DND-41 (cell line): ENCODE measurements around the gene MYH9.
A peak's percentile ranks its signal among the peaks of the same experiment; 100 is the strongest.

Experiments
- ATAC-seq: fragments of 200-7000 bp; cut with Tn5 transposase; 3 replicates; pipeline ENCODE4 v1.9.1; 2021; ENCODE audit warnings: low read depth; ENCODE audit not compliant: insufficient read depth
- DNase-seq: peaks from one replicate; pipeline ENCODE4 v3.0.0-alpha.2; 2020
- H2AFZ ChIP-seq: 2 replicates; pipeline ENCODE4 v1.6.0; 2012; ENCODE audit warnings: low read depth, low read length
- H3K27ac ChIP-seq: 2 replicates; pipeline ENCODE4 v1.5.1; 2012; ENCODE audit warnings: low read length, inconsistent platforms
- H3K27me3 ChIP-seq: fragments of 200-600 bp; sonication (generic); 2 replicates; pipeline ENCODE4 v1.6.0; 2012; ENCODE audit warnings: low read length, mild to moderate bottlenecking, inconsistent platforms; ENCODE audit not compliant: insufficient read depth, poor library complexity
- H3K36me3 ChIP-seq: 2 replicates; pipeline ENCODE4 v1.5.1; 2012; ENCODE audit warnings: low read length, inconsistent platforms; ENCODE audit not compliant: insufficient read depth
- H3K4me1 ChIP-seq: 2 replicates; pipeline ENCODE4 v1.5.1; 2012; ENCODE audit warnings: mild to moderate bottlenecking, low read length; ENCODE audit not compliant: insufficient read depth
- H3K4me2 ChIP-seq: 2 replicates; pipeline ENCODE4 v1.6.0; 2012; ENCODE audit warnings: mild to moderate bottlenecking, moderate library complexity, low read length, inconsistent platforms; ENCODE audit not compliant: insufficient read depth
- H3K4me3 ChIP-seq, 2 experiments: fragments of 200-600 bp in 1 of 2; shearing (Covaris generic) in 1 of 2; 2 replicates each; pipeline ENCODE4 v1.5.1; 2012 to 2016; ENCODE audit warnings: inconsistent platforms in 2 of 2, low read length in 2 of 2, mild to moderate bottlenecking in 2 of 2, low read depth in 1 of 2, moderate library complexity in 1 of 2
- H3K79me2 ChIP-seq: 2 replicates; pipeline ENCODE4 v1.6.0; 2012; ENCODE audit warnings: low read length, inconsistent platforms; ENCODE audit not compliant: insufficient read depth
- H3K9ac ChIP-seq: 2 replicates; pipeline ENCODE4 v1.6.0; 2012; ENCODE audit warnings: low read depth, mild to moderate bottlenecking, inconsistent platforms, low read length, moderate library complexity
- H3K9me3 ChIP-seq: 2 replicates; pipeline ENCODE4 v1.5.1; 2012; ENCODE audit warnings: low read length, moderate library complexity, mild to moderate bottlenecking, inconsistent platforms; ENCODE audit not compliant: insufficient read depth, severe bottlenecking
- H4K20me1 ChIP-seq: 2 replicates; pipeline ENCODE4 v1.6.0; 2012; ENCODE audit warnings: low read length; ENCODE audit not compliant: insufficient read depth
- EZH2 ChIP-seq: IDR thresholded peaks from 3 replicates; pipeline ENCODE4 v1.6.1; 2012; ENCODE audit warnings: borderline replicate concordance, low read depth, mild to moderate bottlenecking, moderate library complexity, low read length, inconsistent platforms; ENCODE audit not compliant: severe bottlenecking
- TF ChIP-seq, protein P1 (sequence below): IDR thresholded peaks from 2 replicates; pipeline ENCODE4 v1.5.1; 2012; ENCODE audit warnings: borderline replicate concordance, low read length, moderate library complexity, mild to moderate bottlenecking; ENCODE audit not compliant: poor library complexity, severe bottlenecking; ENCODE audit errors: extremely low read depth

The MYH9 gene

GRCh38 chr22:36328635-36329253 lies 59.0 kb downstream of the MYH9 start:
- Histone ChIP-seq H3K4me1 (peaks cover 56% of the 10 kb centered on the region), H3K27ac (peak overlapping the region; percentile 91), H3K79me2 (peaks cover 71% of the 10 kb centered on the region), H3K36me3 (peaks cover 90% of the 10 kb centered on the region), H3K4me3 (peak overlapping the region in 1 of 2 experiments; percentile 12; a peak in 1 of 4 replicates), H2AFZ (no peak overlapping the region), H3K4me2 (peak overlapping the region; percentile 49; the same call in 1 of the 2 replicates), H3K9ac (peak overlapping the region; percentile 44; the same call in 1 of the 2 replicates), H3K9me3 (no peaks in the 10 kb centered on the region), H3K27me3 (no peaks in the 10 kb centered on the region), H4K20me1 (peaks cover 38% of the 10 kb centered on the region)
- no peak for TF ChIP-seq EZH2
- no peak for ATAC-seq
- no peak for DNase-seq

DNA sequence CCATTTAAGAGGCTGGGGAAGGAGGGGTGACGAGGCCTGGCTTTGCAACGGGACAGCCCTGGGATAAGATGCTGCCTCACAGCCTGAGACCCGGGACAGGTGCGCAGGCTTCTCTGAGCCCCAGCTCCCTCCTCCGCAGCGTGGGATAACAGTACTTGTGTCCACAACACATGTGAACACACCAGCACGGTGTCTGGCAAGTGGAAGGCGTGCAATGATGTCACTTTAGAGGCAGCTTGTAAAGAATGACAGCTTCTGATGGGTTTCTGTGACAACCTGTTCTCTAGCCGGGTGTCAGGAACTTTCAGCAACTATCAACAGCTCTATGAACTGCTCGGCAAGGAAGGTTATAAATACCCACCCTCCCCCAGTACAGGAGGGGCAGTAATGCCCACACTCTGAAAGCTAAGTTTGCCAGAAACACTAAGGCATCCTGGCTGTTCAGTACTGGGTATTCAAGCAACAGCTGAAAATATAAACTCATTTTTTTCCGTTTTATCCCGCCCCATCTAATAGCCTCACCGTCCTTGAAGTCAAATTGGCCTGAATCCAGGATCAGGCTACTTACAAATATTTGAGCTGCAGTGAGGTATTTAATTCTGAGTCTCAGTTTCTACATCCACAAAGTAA lies 59.7 kb downstream of the MYH9 start:
- H3K4me1 ChIP-seq: peaks cover 49% of the 10 kb centered on the region
- peaks cover 90% of the 10 kb centered on the region for H3K36me3 ChIP-seq
- H3K79me2 ChIP-seq: peaks cover 65% of the 10 kb centered on the region
- no peak overlapping the region for H3K4me2 ChIP-seq
- DNase-seq (no peak), ATAC-seq (no peak)
- TF ChIP-seq, protein P1, sequence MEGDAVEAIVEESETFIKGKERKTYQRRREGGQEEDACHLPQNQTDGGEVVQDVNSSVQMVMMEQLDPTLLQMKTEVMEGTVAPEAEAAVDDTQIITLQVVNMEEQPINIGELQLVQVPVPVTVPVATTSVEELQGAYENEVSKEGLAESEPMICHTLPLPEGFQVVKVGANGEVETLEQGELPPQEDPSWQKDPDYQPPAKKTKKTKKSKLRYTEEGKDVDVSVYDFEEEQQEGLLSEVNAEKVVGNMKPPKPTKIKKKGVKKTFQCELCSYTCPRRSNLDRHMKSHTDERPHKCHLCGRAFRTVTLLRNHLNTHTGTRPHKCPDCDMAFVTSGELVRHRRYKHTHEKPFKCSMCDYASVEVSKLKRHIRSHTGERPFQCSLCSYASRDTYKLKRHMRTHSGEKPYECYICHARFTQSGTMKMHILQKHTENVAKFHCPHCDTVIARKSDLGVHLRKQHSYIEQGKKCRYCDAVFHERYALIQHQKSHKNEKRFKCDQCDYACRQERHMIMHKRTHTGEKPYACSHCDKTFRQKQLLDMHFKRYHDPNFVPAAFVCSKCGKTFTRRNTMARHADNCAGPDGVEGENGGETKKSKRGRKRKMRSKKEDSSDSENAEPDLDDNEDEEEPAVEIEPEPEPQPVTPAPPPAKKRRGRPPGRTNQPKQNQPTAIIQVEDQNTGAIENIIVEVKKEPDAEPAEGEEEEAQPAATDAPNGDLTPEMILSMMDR: no peak
- no peak for TF ChIP-seq EZH2
- H3K9ac ChIP-seq: no peak overlapping the region
- H3K9me3 ChIP-seq: no peaks in the 10 kb centered on the region
- peak overlapping the region; percentile 91 for H3K27ac ChIP-seq
- no peak overlapping the region for H2AFZ ChIP-seq
- H3K27me3 ChIP-seq: no peaks in the 10 kb centered on the region
- peaks cover 36% of the 10 kb centered on the region for H4K20me1 ChIP-seq
- no peak overlapping the region for H3K4me3 ChIP-seq

- DNase-seq (no peak), ATAC-seq (no peak)
- Histone ChIP-seq H3K4me3 (no peak overlapping the region), H3K4me1 (peaks cover 34% of the 10 kb centered on the region), H3K27ac (no peak overlapping the region), H4K20me1 (peaks cover 37% of the 10 kb centered on the region), H3K4me2 (no peak overlapping the region), H2AFZ (no peak overlapping the region), H3K9ac (no peak overlapping the region), H3K9me3 (no peaks in the 10 kb centered on the region), H3K27me3 (no peaks in the 10 kb centered on the region), H3K79me2 (peaks cover 52% of the 10 kb centered on the region), H3K36me3 (peaks cover 95% of the 10 kb centered on the region)
- TF ChIP-seq, protein P1: no peak
- no peak for TF ChIP-seq EZH2
Measured at GRCh38 chr22:36326178-36327161, 61.3 kb downstream of the MYH9 start.
